HepG2 (cell line): Measurements from ENCODE around the gene RAB23. TPM values are rescaled to one million over a fixed set of nuclear protein-coding genes. Genes with fewer than 3 reads are reported as not detected.
A peak's percentile ranks its signal among the peaks of the same experiment; 100 is the strongest.

Experiments used
- ATAC-seq: fragments of 200-7000 bp; cut with Tn5 transposase; 3 replicates; pipeline ENCODE4 v1.9.1; 2020; ENCODE audit warnings: mild to moderate bottlenecking, moderate library complexity
- BruUV-seq: library from RNA; stranded (reverse); fragments of 400-500 nt; replicated peaks from 2 replicates; lab custom pipeline; 2021; lab: Mats Ljungman, UMichigan
- CTCF ChIA-PET: fragments of 300-600 bp; formaldehyde crosslinking; extraction: SDS; loops from one replicate; lab custom pipeline; 2021; ENCODE audit warnings: low total read pairs, inconsistent platforms, low intra/inter-chr PET ratio; lab: Yijun Ruan, JAX
- POLR2A ChIA-PET: fragments of 350-600 bp; sonication (Branson Sonifier 250); formaldehyde crosslinking; loops from one replicate; lab custom pipeline; 2020; ENCODE audit warnings: antibody characterized with exemption, inconsistent platforms; lab: Yijun Ruan, JAX
- DNase-seq: peaks from one replicate; pipeline ENCODE4 v3.0.0-alpha.2; 2015; ENCODE audit warnings: low spot score
- FAIRE-seq: peaks from 3 replicates; lab custom pipeline; 2011; peaks lifted over from hg19 to GRCh38; lab: Jason Lieb, UNC
- H2AFZ ChIP-seq: one replicate; pipeline ENCODE4 v1.6.1; 2011; ENCODE audit warnings: low read length, inconsistent platforms
- H3K27ac ChIP-seq: fragments of 300-600 bp; 3 replicates; pipeline ENCODE4 v1.8.0; 2011; ENCODE audit warnings: mixed run types, mild to moderate bottlenecking, mixed read lengths, low read length, inconsistent platforms; ENCODE audit not compliant: insufficient read depth; ENCODE audit errors: extremely low read length
- H3K27me3 ChIP-seq, 2 experiments: fragments of 200-600 bp in 1 of 2; 2 replicates in 1 of 2; 3 replicates in 1 of 2; pipeline versions ENCODE4 v1.6.0 to v1.8.0; 2011; ENCODE audit warnings: low read length in 2 of 2, mild to moderate bottlenecking in 2 of 2, moderate library complexity in 2 of 2, inconsistent platforms in 1 of 2; ENCODE audit not compliant: insufficient read depth in 2 of 2, control insufficient read depth in 1 of 2
- H3K36me3 ChIP-seq, 2 experiments: fragments of 200-600 bp in 1 of 2; replicated peaks in 1 of 2; 2 replicates in 1 of 2; 3 replicates in 1 of 2; pipeline versions ENCODE4 v1.5.1 to v1.8.0; 2011; ENCODE audit warnings: low read length in 2 of 2, inconsistent platforms in 1 of 2; ENCODE audit not compliant: insufficient read depth in 2 of 2, control insufficient read depth in 1 of 2
- H3K4me1 ChIP-seq: 2 replicates; pipeline ENCODE4 v1.5.1; 2012; ENCODE audit warnings: low read length, inconsistent platforms; ENCODE audit not compliant: insufficient read depth
- H3K4me2 ChIP-seq: 2 replicates; pipeline ENCODE4 v1.6.0; 2011; ENCODE audit warnings: low read depth, low read length, inconsistent platforms
- H3K4me3 ChIP-seq, 3 experiments: fragments of 200-600 bp in 1 of 3; sonication (generic), shearing (Covaris generic) in 1 of 3; replicated peaks in 1 of 3; 2 replicates each; pipeline ENCODE4 v1.5.1; 2011 to 2016; ENCODE audit warnings: low read length in 3 of 3, inconsistent platforms in 2 of 3, low read depth in 2 of 3, mild to moderate bottlenecking in 2 of 3, control low read depth in 1 of 3, mixed read lengths in 1 of 3; ENCODE audit not compliant: insufficient read depth in 1 of 3
- H3K79me2 ChIP-seq: one replicate; pipeline ENCODE4 v1.6.1; 2011; ENCODE audit warnings: low read length, inconsistent platforms; ENCODE audit not compliant: insufficient read depth
- H3K9ac ChIP-seq: 2 replicates; pipeline ENCODE4 v1.6.0; 2011; ENCODE audit warnings: mild to moderate bottlenecking, low read depth, low read length, inconsistent platforms; ENCODE audit not compliant: insufficient read depth
- H3K9me3 ChIP-seq: 2 replicates; pipeline ENCODE4 v1.5.1; 2012; ENCODE audit warnings: mild to moderate bottlenecking, low read length
- H4K20me1 ChIP-seq: 2 replicates; pipeline ENCODE4 v1.6.0; 2011; ENCODE audit warnings: inconsistent platforms, mild to moderate bottlenecking, low read length, moderate library complexity; ENCODE audit not compliant: insufficient read depth
- ARID3A ChIP-seq: IDR thresholded peaks from 2 replicates; pipeline ENCODE4 v1.6.1; 2012; ENCODE audit warnings: low read depth, low read length, improper control_type of control experiment
- CEBPB ChIP-seq: IDR thresholded peaks from 2 replicates; pipeline ENCODE4 v1.6.1; 2011; ENCODE audit warnings: low read depth, low read length, improper control_type of control experiment, borderline replicate concordance
- CREB3 ChIP-seq: sonication (generic); formaldehyde crosslinking; IDR thresholded peaks from 2 replicates; pipeline ENCODE4 v1.5.0; 2020; ENCODE audit warnings: missing genetic modification reagents
- CTCF ChIP-seq: sonication (generic); formaldehyde crosslinking; IDR thresholded peaks from 2 replicates; pipeline ENCODE4 v1.5.0; 2020; ENCODE audit warnings: mild to moderate bottlenecking, missing genetic modification reagents, moderate library complexity
- HNF4A ChIP-seq: sonication (generic); formaldehyde crosslinking; IDR thresholded peaks from 2 replicates; pipeline ENCODE4 v1.4.0; 2020; ENCODE audit warnings: missing genetic modification reagents
- HNF4G ChIP-seq, 2 experiments: sonication (generic) in 1 of 2; formaldehyde crosslinking in 1 of 2; IDR thresholded peaks; 2 replicates each; pipeline versions ENCODE4 v1.4.0 to v1.6.1; 2011 to 2020; ENCODE audit warnings: borderline replicate concordance in 2 of 2, low read depth in 2 of 2, mild to moderate bottlenecking in 2 of 2, low read length in 1 of 2, missing genetic modification reagents in 1 of 2, moderate library complexity in 1 of 2
- IRF2 ChIP-seq: IDR thresholded peaks from 2 replicates; pipeline ENCODE4 v1.6.1; 2018; ENCODE audit warnings: missing genetic modification reagents, missing compliant biosample characterization
- JARID2 ChIP-seq: sonication (generic); formaldehyde crosslinking; IDR thresholded peaks from 2 replicates; pipeline ENCODE4 v1.8.1; 2023; ENCODE audit warnings: missing genetic modification reagents, inconsistent platforms; ENCODE audit not compliant: insufficient replicate concordance
- RAD21 ChIP-seq: fragments of 450-650 bp; formaldehyde crosslinking; IDR thresholded peaks from 2 replicates; pipeline ENCODE4 v1.5.0; 2020; ENCODE audit warnings: mild to moderate bottlenecking
- SMC3 ChIP-seq: IDR thresholded peaks from 2 replicates; pipeline ENCODE4 v1.6.1; 2011; ENCODE audit warnings: low read length, improper control_type of control experiment
- SOX13 ChIP-seq, 3 experiments: fragments of 450-650 bp in 1 of 3; sonication (generic) in 1 of 3; formaldehyde crosslinking in 1 of 3; IDR thresholded peaks in 2 of 3; conservative IDR thresholded peaks in 1 of 3; 2 replicates each; pipeline versions ENCODE4 v1.5.0 to v1.6.1; 2016 to 2020; ENCODE audit warnings: antibody characterized with exemption in 1 of 3, mild to moderate bottlenecking in 1 of 3, missing compliant biosample characterization in 1 of 3, missing genetic modification reagents in 1 of 3, moderate library complexity in 1 of 3
- SPEN ChIP-seq: sonication (generic); formaldehyde crosslinking; IDR thresholded peaks from 2 replicates; pipeline ENCODE4 v1.5.1; 2020; ENCODE audit warnings: low read depth, mild to moderate bottlenecking, missing genetic modification reagents
- STAG1 ChIP-seq: sonication (generic); formaldehyde crosslinking; IDR thresholded peaks from 2 replicates; pipeline ENCODE4 v1.4.0; 2020; ENCODE audit warnings: missing genetic modification reagents
- TEAD3 ChIP-seq: optimal IDR thresholded peaks from 2 replicates; pipeline ENCODE3; 2016; ENCODE audit warnings: borderline replicate concordance
- TGIF2 ChIP-seq: IDR thresholded peaks from 2 replicates; pipeline ENCODE4 v1.6.1; 2016; ENCODE audit warnings: control low read depth, missing compliant biosample characterization
- ZNF614 ChIP-seq: IDR thresholded peaks from 2 replicates; pipeline ENCODE4 v1.6.1; 2018; ENCODE audit warnings: missing biosample characterization, missing genetic modification reagents, inconsistent platforms, borderline replicate concordance
- ZNF629 ChIP-seq: sonication (generic); formaldehyde crosslinking; conservative IDR thresholded peaks from 2 replicates; pipeline ENCODE4 v1.5.0; 2020; ENCODE audit warnings: missing genetic modification reagents
- WGBS: methylation state at CpG from one replicate; pipeline ENCODE4 v1.1.6; 2017; ENCODE audit warnings: low lambda C conversion rate; 5-methylcytosine and 5-hydroxymethylcytosine counted together
- in situ Hi-C: cut with HindIII; loops from 2 replicates; pipeline ENCODE4 v1.10.0; 2017; ENCODE audit warnings: low pct_unique_long_range_greater_than_20kb; ENCODE audit not compliant: extremely low pct_ligation_motif_present
- intact Hi-C: fragments of 100-400 bp; cut with micrococcal nuclease; formaldehyde crosslinking; loops from one replicate; pipeline ENCODE4 v1.10.0; 2022; ENCODE audit not compliant: unreplicated experiment
- polyA plus RNA-seq, 8 experiments: library from polyadenylated mRNA; depleted of rRNA in 3 of 8; stranded (reverse) in 7 of 8; unstranded in 1 of 8; fragments of >200 nt; fragmentation: Illumina TruSeq in 4 of 8; extraction: Trizol in 4 of 8; gene quantifications; 2 replicates each; pipeline versions ENCODE4 v1.2.1 to v1.2.3, GENCODE V29; 2011 to 2016; ENCODE audit warnings: low read depth in 4 of 8, missing spikeins in 1 of 8, mixed read lengths in 1 of 8; ENCODE audit not compliant: insufficient read depth in 1 of 8
- total RNA-seq, 5 experiments: library from RNA; depleted of rRNA; stranded (reverse); fragments of >200 nt; fragmentation: Illumina TruSeq; extraction: Trizol; gene quantifications; 2 replicates each; pipeline ENCODE4 v1.2.3, GENCODE V29; 2016; ENCODE audit warnings: low read depth in 1 of 5
- TF ChIP-seq, protein P1 (sequence below): sonication (generic); formaldehyde crosslinking; IDR thresholded peaks from 2 replicates; pipeline ENCODE4 v1.8.1; 2022; ENCODE audit warnings: mild to moderate bottlenecking, missing genetic modification reagents

RAB23 gene
- total and polyA plus RNA-seq, 2 of the 13 experiments (the other 11 are each of a cell fraction or from before 2014, with no cell fraction given): 5.5 to 16.4 TPM

DNA sequence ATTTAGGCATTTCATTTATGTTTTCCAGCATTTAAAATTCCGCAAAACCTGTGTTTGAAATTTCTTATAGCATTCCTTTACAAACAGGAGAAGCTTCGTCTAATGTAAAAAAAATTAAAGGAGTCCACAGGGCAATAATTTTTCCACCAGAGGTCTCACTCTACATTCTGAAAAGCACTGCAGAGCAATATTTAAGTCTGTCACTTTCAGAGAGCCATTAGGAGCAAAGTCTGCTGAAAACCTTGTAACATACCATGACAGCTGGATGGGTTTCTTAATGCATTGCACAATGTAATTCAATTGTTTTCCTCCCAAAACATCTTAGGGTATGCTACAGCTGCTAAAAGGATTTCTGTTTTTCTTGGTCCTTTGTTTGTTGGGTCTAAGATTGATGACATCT, 32.0 kb downstream of the RAB23 start:
- POLR2A ChIA-PET: no interaction called here
- DNase-seq: peak; percentile 55
- Histone ChIP-seq H3K36me3 (peaks cover 4 to 16% of the 10 kb centered on the region in 2 experiments; a peak in 3 of 5 replicates), H3K4me1 (no peaks in the 10 kb centered on the region), H3K79me2 (no peaks in the 10 kb centered on the region), H2AFZ (no peak overlapping the region), H3K27ac (no peak overlapping the region), H3K4me3 (no peak overlapping the region), H4K20me1 (no peaks in the 10 kb centered on the region), H3K4me2 (no peak overlapping the region), H3K27me3 (no peaks in the 10 kb centered on the region), H3K9me3 (no peaks in the 10 kb centered on the region), H3K9ac (no peak overlapping the region)
- peak; percentile 65 for FAIRE-seq
- CTCF ChIA-PET: interaction anchor here (0.8 to 1.5 kb wide), 2 partner anchors 126 to 135 kb away, joined by 6 to 7 read pairs; no protein-coding TSS in a partner anchor
- peak; percentile 86 for ATAC-seq
- no TSS peak for BruUV-seq
- in situ Hi-C loops: no loop called here
- intact Hi-C loops: loop anchor here (1.0 to 2.0 kb wide), 2 partner anchors 126 to 135 kb away; no protein-coding TSS in a partner anchor
- 84% methylated on average over 2 of the region's 2 CpGs for WGBS
- TF ChIP-seq SOX13 (IDR thresholded peaks at IDR 0.05) (no peak), SOX13 (CRISPR knock-in tag; conservative IDR thresholded peaks at IDR 0.05 in 1 of 2, IDR thresholded peaks at IDR 0.05 in 1 of 2) (0 out of 4 replicates have a peak, but pooled peaks of 1 of the 2 experiments have one; percentile 11), RAD21 (peak; percentile 47; the same call in 1 of the 2 replicates), JARID2 (no peak), ZNF614 (CRISPR knock-in tag) (peak; percentile 62; the same call in 1 of the 2 replicates), SPEN (CRISPR knock-in tag) (no peak), CREB3 (no peak), TEAD3 (CRISPR knock-in tag) (peak; percentile 8), TGIF2 (CRISPR knock-in tag) (0 out of 2 replicates have a peak, but pooled peaks have one; percentile 24), IRF2 (CRISPR knock-in tag) (0 out of 2 replicates have a peak, but pooled peaks have one; percentile 16), HNF4A (CRISPR knock-in tag) (peak; percentile 58), CEBPB (peak; percentile 83), ARID3A (peak; percentile 28; the same call in 1 of the 2 replicates), STAG1 (peak; percentile 62), CTCF (CRISPR knock-in tag) (peak; percentile 45), SMC3 (peak; percentile 64), ZNF629 (peak; percentile 40; the same call in 1 of the 2 replicates), HNF4G (IDR thresholded peaks at IDR 0.05; ENCODE audit: borderline replicate concordance, low read depth, low read length) (peak; percentile 50; the same call in 1 of the 2 replicates), HNF4G (CRISPR knock-in tag; IDR thresholded peaks at IDR 0.05; ENCODE audit: borderline replicate concordance, low read depth) (no peak)
- TF ChIP-seq, protein P1, sequence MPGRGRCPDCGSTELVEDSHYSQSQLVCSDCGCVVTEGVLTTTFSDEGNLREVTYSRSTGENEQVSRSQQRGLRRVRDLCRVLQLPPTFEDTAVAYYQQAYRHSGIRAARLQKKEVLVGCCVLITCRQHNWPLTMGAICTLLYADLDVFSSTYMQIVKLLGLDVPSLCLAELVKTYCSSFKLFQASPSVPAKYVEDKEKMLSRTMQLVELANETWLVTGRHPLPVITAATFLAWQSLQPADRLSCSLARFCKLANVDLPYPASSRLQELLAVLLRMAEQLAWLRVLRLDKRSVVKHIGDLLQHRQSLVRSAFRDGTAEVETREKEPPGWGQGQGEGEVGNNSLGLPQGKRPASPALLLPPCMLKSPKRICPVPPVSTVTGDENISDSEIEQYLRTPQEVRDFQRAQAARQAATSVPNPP (CRISPR knock-in tag): no peak
